Measurements from ENCODE around the gene RIC8B. TPM values are rescaled to one million over a fixed set of nuclear protein-coding genes. Genes with fewer than 3 reads are reported as not detected.

Gene RIC8B
- total and polyA plus RNA-seq, 2 of the 13 experiments (the other 11 are each of a cell fraction or from before 2014, with no cell fraction given), result 5.1 to 7.5 TPM

DNA sequence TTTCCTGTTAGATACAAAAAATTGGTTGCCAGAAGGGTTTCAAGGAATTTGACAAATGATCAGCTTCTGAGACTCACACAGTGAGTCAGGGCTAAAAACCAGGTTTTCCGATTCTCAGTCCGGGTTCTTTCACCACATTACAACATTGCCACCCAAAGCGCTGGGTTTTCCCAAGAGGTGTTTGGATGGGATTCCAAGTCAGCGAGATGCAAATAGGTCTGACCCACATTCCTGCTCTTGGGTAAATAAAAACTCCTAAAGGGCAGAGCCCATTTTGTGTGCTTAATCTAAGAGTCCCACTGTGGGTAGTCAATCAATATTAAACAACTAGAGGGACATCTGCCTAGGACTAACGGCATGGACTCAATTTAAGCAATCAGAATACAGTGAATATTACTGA, 5.4 kb upstream of the RIC8B start (continued):
- TF ChIP-seq GATA4 (IDR thresholded peaks at IDR 0.05; ENCODE audit: borderline replicate concordance, low read depth) (no peak), ZNF121 (CRISPR knock-in tag; IDR thresholded peaks at IDR 0.05) (no peak), TEAD3 (CRISPR knock-in tag; optimal IDR thresholded peaks at IDR 0.05; ENCODE audit: borderline replicate concordance) (peak; percentile 49), TOE1 (CRISPR knock-in tag; IDR thresholded peaks at IDR 0.05) (no peak), TP53 (CRISPR knock-in tag; conservative IDR thresholded peaks at IDR 0.05) (no peak), SSRP1 (CRISPR knock-in tag; IDR thresholded peaks at IDR 0.05) (no peak), MEF2D (CRISPR knock-in tag; IDR thresholded peaks at IDR 0.05) (no peak), CENPBD1 (CRISPR knock-in tag; IDR thresholded peaks at IDR 0.05; ENCODE audit: borderline replicate concordance, low read depth) (no peak), ZNF775 (CRISPR knock-in tag; IDR thresholded peaks at IDR 0.05; ENCODE audit: borderline replicate concordance) (no peak), FOXM1 (CRISPR knock-in tag; IDR thresholded peaks at IDR 0.05) (no peak), SAP130 (CRISPR knock-in tag; IDR thresholded peaks at IDR 0.05; ENCODE audit: low read depth) (peak; percentile 33; the same call in 1 of the 2 replicates), ZIK1 (CRISPR knock-in tag; IDR thresholded peaks at IDR 0.05; ENCODE audit: borderline replicate concordance, low read depth) (no peak), PBX3 (CRISPR knock-in tag; IDR thresholded peaks at IDR 0.05; ENCODE audit: borderline replicate concordance) (no peak), RERE (CRISPR knock-in tag; IDR thresholded peaks at IDR 0.05; ENCODE audit: low read depth) (no peak)
- TF ChIP-seq, protein P1, sequence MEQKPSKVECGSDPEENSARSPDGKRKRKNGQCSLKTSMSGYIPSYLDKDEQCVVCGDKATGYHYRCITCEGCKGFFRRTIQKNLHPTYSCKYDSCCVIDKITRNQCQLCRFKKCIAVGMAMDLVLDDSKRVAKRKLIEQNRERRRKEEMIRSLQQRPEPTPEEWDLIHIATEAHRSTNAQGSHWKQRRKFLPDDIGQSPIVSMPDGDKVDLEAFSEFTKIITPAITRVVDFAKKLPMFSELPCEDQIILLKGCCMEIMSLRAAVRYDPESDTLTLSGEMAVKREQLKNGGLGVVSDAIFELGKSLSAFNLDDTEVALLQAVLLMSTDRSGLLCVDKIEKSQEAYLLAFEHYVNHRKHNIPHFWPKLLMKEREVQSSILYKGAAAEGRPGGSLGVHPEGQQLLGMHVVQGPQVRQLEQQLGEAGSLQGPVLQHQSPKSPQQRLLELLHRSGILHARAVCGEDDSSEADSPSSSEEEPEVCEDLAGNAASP (CRISPR knock-in tag; IDR thresholded peaks at IDR 0.05; ENCODE audit: borderline replicate concordance), result no peak
- TF ChIP-seq, protein P2, sequence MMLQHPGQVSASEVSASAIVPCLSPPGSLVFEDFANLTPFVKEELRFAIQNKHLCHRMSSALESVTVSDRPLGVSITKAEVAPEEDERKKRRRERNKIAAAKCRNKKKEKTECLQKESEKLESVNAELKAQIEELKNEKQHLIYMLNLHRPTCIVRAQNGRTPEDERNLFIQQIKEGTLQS (CRISPR knock-in tag; IDR thresholded peaks at IDR 0.05), result no peak
- TF ChIP-seq, protein P3, sequence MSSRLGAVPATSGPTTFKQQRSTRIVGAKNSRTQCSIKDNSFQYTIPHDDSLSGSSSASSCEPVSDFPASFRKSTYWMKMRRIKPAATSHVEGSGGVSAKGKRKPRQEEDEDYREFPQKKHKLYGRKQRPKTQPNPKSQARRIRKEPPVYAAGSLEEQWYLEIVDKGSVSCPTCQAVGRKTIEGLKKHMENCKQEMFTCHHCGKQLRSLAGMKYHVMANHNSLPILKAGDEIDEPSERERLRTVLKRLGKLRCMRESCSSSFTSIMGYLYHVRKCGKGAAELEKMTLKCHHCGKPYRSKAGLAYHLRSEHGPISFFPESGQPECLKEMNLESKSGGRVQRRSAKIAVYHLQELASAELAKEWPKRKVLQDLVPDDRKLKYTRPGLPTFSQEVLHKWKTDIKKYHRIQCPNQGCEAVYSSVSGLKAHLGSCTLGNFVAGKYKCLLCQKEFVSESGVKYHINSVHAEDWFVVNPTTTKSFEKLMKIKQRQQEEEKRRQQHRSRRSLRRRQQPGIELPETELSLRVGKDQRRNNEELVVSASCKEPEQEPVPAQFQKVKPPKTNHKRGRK (CRISPR knock-in tag; IDR thresholded peaks at IDR 0.05), result no peak
- TF ChIP-seq, protein P4, sequence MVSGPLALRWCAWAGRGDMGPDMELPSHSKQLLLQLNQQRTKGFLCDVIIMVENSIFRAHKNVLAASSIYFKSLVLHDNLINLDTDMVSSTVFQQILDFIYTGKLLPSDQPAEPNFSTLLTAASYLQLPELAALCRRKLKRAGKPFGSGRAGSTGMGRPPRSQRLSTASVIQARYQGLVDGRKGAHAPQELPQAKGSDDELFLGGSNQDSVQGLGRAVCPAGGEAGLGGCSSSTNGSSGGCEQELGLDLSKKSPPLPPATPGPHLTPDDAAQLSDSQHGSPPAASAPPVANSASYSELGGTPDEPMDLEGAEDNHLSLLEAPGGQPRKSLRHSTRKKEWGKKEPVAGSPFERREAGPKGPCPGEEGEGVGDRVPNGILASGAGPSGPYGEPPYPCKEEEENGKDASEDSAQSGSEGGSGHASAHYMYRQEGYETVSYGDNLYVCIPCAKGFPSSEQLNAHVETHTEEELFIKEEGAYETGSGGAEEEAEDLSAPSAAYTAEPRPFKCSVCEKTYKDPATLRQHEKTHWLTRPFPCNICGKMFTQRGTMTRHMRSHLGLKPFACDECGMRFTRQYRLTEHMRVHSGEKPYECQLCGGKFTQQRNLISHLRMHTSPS (CRISPR knock-in tag; IDR thresholded peaks at IDR 0.05; ENCODE audit: low read depth), result no peak

Data from HepG2 (cell line).